A673 (cell line): ENCODE measurements around the gene TTLL6. TPM values are rescaled to one million over a fixed set of nuclear protein-coding genes. Genes with fewer than 3 reads are reported as not detected.
A peak's percentile ranks its signal among the peaks of the same experiment; 100 is the strongest.

Experiments used
- BruUV-seq: library from RNA; stranded (reverse); fragments of 400-500 nt; replicated peaks from 2 replicates; lab custom pipeline; 2021; lab: Mats Ljungman, UMichigan
- CTCF ChIA-PET: fragments of 300-600 bp; sonication (Branson Sonifier 250); formaldehyde crosslinking; loops from one replicate; lab custom pipeline; 2022; ENCODE audit warnings: antibody characterized with exemption; lab: Charles Lee
- POLR2A ChIA-PET: fragments of 300-600 bp; sonication (Branson Sonifier 250); formaldehyde crosslinking; loops from one replicate; lab custom pipeline; 2022; ENCODE audit warnings: antibody characterized with exemption; ENCODE audit not compliant: low non-redundant PET; lab: Charles Lee
- DNase-seq: peaks from one replicate; pipeline ENCODE4 v3.0.0-alpha.2; 2015; ENCODE audit warnings: low spot score
- H3K27ac ChIP-seq: fragments of 200-600 bp; sonication (generic); 2 replicates; pipeline ENCODE4 v1.5.1; 2016; ENCODE audit warnings: mixed run types, low read depth, mild to moderate bottlenecking, mixed read lengths, antibody characterized with exemption, low read length; ENCODE audit not compliant: poor library complexity, severe bottlenecking
- H3K27me3 ChIP-seq: fragments of 200-600 bp; sonication (generic); replicated peaks from 2 replicates; pipeline ENCODE4 v1.6.1; 2017; ENCODE audit warnings: mixed run types, low read depth, mild to moderate bottlenecking, mixed read lengths, antibody characterized with exemption, low read length; ENCODE audit not compliant: insufficient read depth, poor library complexity
- H3K36me3 ChIP-seq: fragments of 200-600 bp; sonication (generic); 2 replicates; pipeline ENCODE4 v1.6.1; 2016; ENCODE audit warnings: mixed run types, mild to moderate bottlenecking, mixed read lengths, antibody characterized with exemption, low read length; ENCODE audit not compliant: insufficient read depth, poor library complexity, severe bottlenecking
- H3K4me1 ChIP-seq: fragments of 200-600 bp; sonication (generic); 2 replicates; pipeline ENCODE4 v1.6.1; 2017; ENCODE audit warnings: mixed run types, mild to moderate bottlenecking, mixed read lengths, antibody characterized with exemption, low read length; ENCODE audit not compliant: insufficient read depth, poor library complexity, severe bottlenecking
- H3K4me3 ChIP-seq: fragments of 200-600 bp; sonication (generic); 2 replicates; pipeline ENCODE4 v1.5.1; 2016; ENCODE audit warnings: low read depth, mixed run types, mild to moderate bottlenecking, mixed read lengths, low read length; ENCODE audit not compliant: poor library complexity, severe bottlenecking
- H3K9me3 ChIP-seq: fragments of 200-600 bp; sonication (generic); 2 replicates; pipeline ENCODE4 v1.6.1; 2016; ENCODE audit warnings: mixed run types, low read depth, mild to moderate bottlenecking, mixed read lengths, antibody characterized with exemption, low read length; ENCODE audit not compliant: poor library complexity, severe bottlenecking
- CTCF ChIP-seq: fragments of 300-800, 200-600 bp; sonication (generic); conservative IDR thresholded peaks from 2 replicates; pipeline ENCODE4 v1.5.1; 2017; ENCODE audit warnings: low read depth, mild to moderate bottlenecking, antibody characterized with exemption, low read length, moderate library complexity, mixed read lengths
- EZH2 ChIP-seq: fragments of 200-600 bp; sonication (generic); IDR thresholded peaks from 2 replicates; pipeline ENCODE4 v1.6.1; 2017; ENCODE audit warnings: borderline replicate concordance, low read depth, mild to moderate bottlenecking, mixed read lengths, antibody characterized with exemption, low read length; ENCODE audit not compliant: poor library complexity, severe bottlenecking
- intact Hi-C: fragments of 100-400 bp; cut with micrococcal nuclease; formaldehyde crosslinking; loops from one replicate; pipeline ENCODE4 v1.10.0; 2022; ENCODE audit not compliant: unreplicated experiment
- total RNA-seq: library from RNA; stranded (reverse); gene quantifications from 2 replicates; pipeline ENCODE4 v1.2.3, GENCODE V29; 2021

TTLL6 gene
- total RNA-seq, 1 experiment from 2014 or later, result 2.3 TPM

GRCh38 chr17:48723423-48724250, 93.4 kb downstream of the TTLL6 start:
- no peaks in the 10 kb centered on the region for H3K9me3 ChIP-seq
- ChIA-PET POLR2A (interaction anchor here (0.5 to 0.6 kb wide), 5 partner anchors 58 to 682 kb away, joined by 3 to 10 read pairs (median 6); partner anchors contain the start of gene HOXB8), CTCF (interaction anchor here (0.7 to 5.2 kb wide), 9 partner anchors 45 to 161 kb away, joined by 3 to 37 read pairs (median 13); no protein-coding TSS in a partner anchor)
- no peak for TF ChIP-seq EZH2
- no peak for TF ChIP-seq CTCF
- peak; percentile 87 for DNase-seq
- BruUV-seq, result no TSS peak
- H3K36me3 ChIP-seq, result no peaks in the 10 kb centered on the region
- H3K4me1 ChIP-seq, result peaks cover 30% of the 10 kb centered on the region
- H3K27me3 ChIP-seq, result no peaks in the 10 kb centered on the region
- peak overlapping the region; percentile 72 for H3K4me3 ChIP-seq
- intact Hi-C loops, result loop anchor here (1.0 to 5.0 kb wide), 4 partner anchors 68 to 269 kb away; partner anchors contain the start of gene ATP5MC1
- peak overlapping the region; percentile 98 for H3K27ac ChIP-seq

DNA sequence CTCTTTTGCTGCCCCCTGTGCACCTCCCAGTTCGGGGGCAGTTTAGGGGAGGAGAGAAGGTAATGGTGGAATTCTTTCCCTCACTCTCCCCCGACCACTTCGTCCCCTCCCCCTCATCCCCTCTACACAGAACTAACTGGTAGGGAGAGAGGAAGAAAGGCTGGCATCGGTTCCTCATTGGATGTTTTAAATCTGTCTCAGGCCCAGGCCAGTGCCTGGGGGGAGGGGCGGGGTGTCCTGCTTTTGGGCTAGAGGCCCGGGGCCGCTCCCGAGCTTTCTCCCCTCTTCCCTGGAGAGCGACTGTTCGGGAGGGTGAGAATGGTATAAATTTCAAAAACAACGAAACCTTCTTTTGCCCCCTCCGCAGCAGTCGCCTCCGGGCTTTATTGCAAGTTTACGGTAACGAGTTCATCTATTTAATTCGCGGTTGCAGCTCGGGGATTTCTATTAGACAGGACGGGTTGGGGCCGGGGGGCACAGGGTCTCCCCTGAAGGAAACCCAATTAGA, 94.1 kb downstream of the TTLL6 start, which contains the start of gene PRAC2:
PRAC2 (plus strand) TSS at position 271 of the 508 bp plus-strand sequence. CDS start 1,226 bp downstream, outside the sequence.
- DNase-seq, result peak; percentile 95
- Histone ChIP-seq H3K27me3 (no peaks in the 10 kb centered on the region), H3K27ac (peak within 1 kb of the TSS; percentile 98), H3K36me3 (no peaks in the 10 kb centered on the region), H3K4me1 (peaks cover 30% of the 10 kb centered on the region), H3K4me3 (peak within 1 kb of the TSS; percentile 72), H3K9me3 (no peaks in the 10 kb centered on the region)
- POLR2A ChIA-PET, result interaction anchor here (0.6 to 1.0 kb wide), 3 partner anchors 45 to 156 kb away, joined by 3 to 4 read pairs (median 3); no protein-coding TSS in a partner anchor
- BruUV-seq, result no TSS peak
- TF ChIP-seq CTCF (no peak), EZH2 (no peak)
- CTCF ChIA-PET, result interaction anchor here (0.7 to 5.2 kb wide), 8 partner anchors 35 to 162 kb away, joined by 3 to 37 read pairs (median 15); no protein-coding TSS in a partner anchor
- intact Hi-C loops, result loop anchor here (1.0 to 5.0 kb wide), 3 partner anchors 45 to 269 kb away; partner anchors contain the start of gene ATP5MC1

- 0 out of 2 replicates have a peak, but pooled peaks have one; percentile 23 for TF ChIP-seq CTCF
- TF ChIP-seq EZH2, result no peak
- peak within 1 kb of the TSS; percentile 72 for H3K4me3 ChIP-seq
- no peaks in the 10 kb centered on the region for H3K36me3 ChIP-seq
- no peaks in the 10 kb centered on the region for H3K9me3 ChIP-seq
- ChIA-PET POLR2A (interaction anchor here (0.6 to 1.0 kb wide), 3 partner anchors 44 to 156 kb away, joined by 3 to 4 read pairs (median 3); no protein-coding TSS in a partner anchor), CTCF (interaction anchor here (0.7 to 5.2 kb wide), 6 partner anchors 36 to 162 kb away, joined by 3 to 37 read pairs (median 20); no protein-coding TSS in a partner anchor)
- no TSS peak for BruUV-seq
- intact Hi-C loops, result loop anchor here (1.0 to 5.0 kb wide), 3 partner anchors 44 to 270 kb away; partner anchors contain the start of gene ATP5MC1
- no peaks in the 10 kb centered on the region for H3K27me3 ChIP-seq
- peaks cover 34% of the 10 kb centered on the region for H3K4me1 ChIP-seq
- DNase-seq, result peak; percentile 98
- peak within 1 kb of the TSS; percentile 98 for H3K27ac ChIP-seq
These were observed 94.7 kb downstream of the TTLL6 start, which contains the start of gene PRAC1 for GRCh38 chr17:48722201-48722907. TSS of gene PRAC1 (minus strand) at chr17:48722518. CDS start at chr17:48722392, 126 bp downstream.
